Right lobe of liver (tissue), 4 donors: ENCODE data around the gene TRIOBP.

Experiments
- CTCF ChIP-seq, 4 donors: fragments of 200-600 bp in 3 of 4; fragments of 450-650 bp in 1 of 4; IDR thresholded peaks; one replicate each; pipeline versions ENCODE4 v1.5.1 to v1.8.0; 2016 to 2022; ENCODE audit warnings: antibody characterized with exemption in 4 of 4, mild to moderate bottlenecking in 2 of 4
- POLR2A ChIP-seq: fragments of 450-650 bp; IDR thresholded peaks from one replicate; pipeline ENCODE4 v1.6.1; 2017; ENCODE audit warnings: antibody characterized with exemption, mild to moderate bottlenecking
- donor health status: DM: no; HTN: no; CAD: no.
- donor health status: DM: no; HTN: no; CAD: no.
- donor health status: DM: no; HTN: yes; CAD: no.

- TF ChIP-seq CTCF (IDR thresholded peaks at IDR 0.05): no peak
- TF ChIP-seq POLR2A: no peak
These were observed 12.6 kb downstream of the TRIOBP start for GRCh38 chr22:37709445-37709765.
